Sigmoid colon (tissue), 7 donors: ENCODE data around the gene NDUFA8. TPM values are rescaled to one million over a fixed set of nuclear protein-coding genes. Genes with fewer than 3 reads are reported as not detected.

Source experiments
- DNase-seq: peaks from one replicate; pipeline ENCODE4 v3.0.0-alpha.2; 2019
- H3K27ac ChIP-seq, 4 donors: fragments of 200-600 bp; sonication (generic); one replicate each; pipeline ENCODE4 v1.5.1; 2016 to 2019; ENCODE audit warnings: mild to moderate bottlenecking in 1 of 4
- H3K27me3 ChIP-seq, 3 donors: fragments of 200-600 bp; sonication (generic); one replicate each; pipeline ENCODE4 v1.5.1; 2019; ENCODE audit warnings: mild to moderate bottlenecking in 1 of 3
- H3K36me3 ChIP-seq, 4 donors: fragments of 200-600 bp; sonication (generic); one replicate each; pipeline ENCODE4 v1.5.1; 2016 to 2019
- H3K4me1 ChIP-seq, 4 donors: fragments of 200-600 bp; sonication (generic); one replicate each; pipeline ENCODE4 v1.5.1; 2017 to 2019
- H3K4me3 ChIP-seq, 4 donors: fragments of 200-600 bp; sonication (generic); one replicate each; pipeline ENCODE4 v1.5.1; 2017 to 2019; ENCODE audit warnings: mild to moderate bottlenecking in 2 of 4, moderate library complexity in 1 of 4
- H3K9me3 ChIP-seq, 4 donors: fragments of 200-600 bp in 3 of 4; sonication (generic) in 3 of 4; one replicate each; pipeline versions ENCODE4 v1.5.1 to v1.6.1; 2013 to 2019
- EP300 ChIP-seq, 4 donors: sonication (generic); formaldehyde crosslinking; IDR thresholded peaks; one replicate each; pipeline ENCODE4 v1.6.1; 2017; ENCODE audit warnings: antibody characterized with exemption in 4 of 4
- POLR2A ChIP-seq, 2 donors: fragments of 450-650 bp; IDR thresholded peaks; one replicate each; pipeline ENCODE4 v1.6.1; 2016; ENCODE audit warnings: antibody characterized with exemption in 2 of 2, mild to moderate bottlenecking in 2 of 2, moderate library complexity in 2 of 2
- POLR2AphosphoS5 ChIP-seq, 4 donors: sonication (generic); formaldehyde crosslinking; IDR thresholded peaks; one replicate each; pipeline ENCODE4 v1.6.1; 2017; ENCODE audit warnings: antibody characterized with exemption in 4 of 4
- WGBS, 2 donors: extraction: QIAGEN DNeasy Blood & Tissue Kit; methylation state at CpG; one replicate each; pipeline ENCODE4 v1.1.7; 2013; 5-methylcytosine and 5-hydroxymethylcytosine counted together
- intact Hi-C: fragments of 100-400 bp; cut with DNase I; formaldehyde crosslinking; loops from one replicate; pipeline ENCODE4 v1.15.1; 2023
- polyA plus RNA-seq, 3 donors: library from polyadenylated mRNA; stranded (reverse); fragments of 200-250 nt; gene quantifications; one replicate each; pipeline ENCODE4 v1.2.3, GENCODE V29; 2013
- total RNA-seq, 4 donors: library from RNA; depleted of rRNA; stranded (reverse); fragments of >200 nt; gene quantifications; one replicate each; pipeline ENCODE4 v1.1.0, GENCODE V29; 2016
- TF ChIP-seq, protein P1 (sequence below), 4 experiments: fragments of 450-650 bp in 3 of 4; fragments of 200-600 bp in 1 of 4; IDR thresholded peaks; one replicate each; pipeline ENCODE4 v1.5.1; 2016 to 2019; ENCODE audit warnings: antibody characterized with exemption in 4 of 4, mild to moderate bottlenecking in 3 of 4, moderate library complexity in 2 of 4
- donor health status: healthy with polysubstance abuse.
- donor health status: Bipolar disorder and iron deficiency.
- donor health status: healthy.

The NDUFA8 gene
- total and polyA plus RNA-seq, 7 donors = 63.9 to 194 (median 92.7) TPM

- TF ChIP-seq POLR2AphosphoS5 (IDR thresholded peaks at IDR 0.05) (no peak), POLR2A (IDR thresholded peaks at IDR 0.05) (no peak), EP300 (IDR thresholded peaks at IDR 0.05) (no peak)
- TF ChIP-seq, protein P1, sequence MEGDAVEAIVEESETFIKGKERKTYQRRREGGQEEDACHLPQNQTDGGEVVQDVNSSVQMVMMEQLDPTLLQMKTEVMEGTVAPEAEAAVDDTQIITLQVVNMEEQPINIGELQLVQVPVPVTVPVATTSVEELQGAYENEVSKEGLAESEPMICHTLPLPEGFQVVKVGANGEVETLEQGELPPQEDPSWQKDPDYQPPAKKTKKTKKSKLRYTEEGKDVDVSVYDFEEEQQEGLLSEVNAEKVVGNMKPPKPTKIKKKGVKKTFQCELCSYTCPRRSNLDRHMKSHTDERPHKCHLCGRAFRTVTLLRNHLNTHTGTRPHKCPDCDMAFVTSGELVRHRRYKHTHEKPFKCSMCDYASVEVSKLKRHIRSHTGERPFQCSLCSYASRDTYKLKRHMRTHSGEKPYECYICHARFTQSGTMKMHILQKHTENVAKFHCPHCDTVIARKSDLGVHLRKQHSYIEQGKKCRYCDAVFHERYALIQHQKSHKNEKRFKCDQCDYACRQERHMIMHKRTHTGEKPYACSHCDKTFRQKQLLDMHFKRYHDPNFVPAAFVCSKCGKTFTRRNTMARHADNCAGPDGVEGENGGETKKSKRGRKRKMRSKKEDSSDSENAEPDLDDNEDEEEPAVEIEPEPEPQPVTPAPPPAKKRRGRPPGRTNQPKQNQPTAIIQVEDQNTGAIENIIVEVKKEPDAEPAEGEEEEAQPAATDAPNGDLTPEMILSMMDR (IDR thresholded peaks at IDR 0.05) = no peak
- intact Hi-C loops = no loop called here
- Histone ChIP-seq H3K4me3 (no peak overlapping the region), H3K9me3 (no peaks in the 10 kb centered on the region), H3K36me3 (peaks cover 0 to 51% (median 13%) of the 10 kb centered on the region in 4 donors), H3K4me1 (no peaks in the 10 kb centered on the region), H3K27me3 (no peaks in the 10 kb centered on the region), H3K27ac (no peak overlapping the region)
- 60 to 64% methylated on average over 2 of the region's 2 CpGs for WGBS, 2 donors
- DNase-seq = no peak
Measured at GRCh38 chr9:122179690-122180074, 20.1 kb upstream of the NDUFA8 start.

- intact Hi-C loops = no loop called here
- Histone ChIP-seq H3K36me3 (peaks cover 0 to 52% (median 16%) of the 10 kb centered on the region in 4 donors), H3K4me3 (no peak overlapping the region), H3K27me3 (no peaks in the 10 kb centered on the region), H3K4me1 (no peaks in the 10 kb centered on the region), H3K9me3 (no peaks in the 10 kb centered on the region), H3K27ac (no peak overlapping the region)
- DNase-seq = no peak
- WGBS, 2 donors = 21 to 64% methylated on average over 5 of the region's 5 CpGs
- TF ChIP-seq POLR2AphosphoS5 (IDR thresholded peaks at IDR 0.05) (no peak), POLR2A (IDR thresholded peaks at IDR 0.05) (no peak), EP300 (IDR thresholded peaks at IDR 0.05) (no peak)
- TF ChIP-seq, protein P1 (IDR thresholded peaks at IDR 0.05) = no peak
Measured at GRCh38 chr9:122179054-122179689, 19.6 kb upstream of the NDUFA8 start.

DNA sequence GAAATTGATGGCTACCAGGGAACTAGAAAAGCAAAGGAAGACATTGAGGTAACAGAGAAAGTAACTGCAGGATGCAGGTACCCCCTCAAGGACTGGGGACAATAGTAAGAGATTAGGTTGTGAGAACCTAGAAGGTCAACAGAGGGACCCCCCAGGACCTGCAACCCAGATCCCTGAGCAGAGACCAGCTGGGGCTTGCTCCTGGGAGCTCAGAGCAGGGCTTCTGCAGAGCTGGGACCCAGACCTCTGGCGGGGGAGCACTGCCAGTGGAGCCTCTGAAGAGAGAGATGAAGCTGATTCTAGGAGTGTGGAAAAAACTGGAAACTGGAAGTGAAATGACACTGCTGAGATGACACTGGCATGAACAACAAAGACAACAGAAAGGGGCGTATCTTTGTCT lies 17.3 kb upstream of the NDUFA8 start:
- 92% methylated on average over 2 of the region's 2 CpGs for WGBS, 2 donors
- peaks cover 0 to 63% (median 17%) of the 10 kb centered on the region in 4 donors for H3K36me3 ChIP-seq
- no peak for DNase-seq
- intact Hi-C loops = no loop called here
- H3K4me1 ChIP-seq = no peaks in the 10 kb centered on the region
- H3K27me3 ChIP-seq = no peaks in the 10 kb centered on the region
- no peak for TF ChIP-seq POLR2AphosphoS5 (IDR thresholded peaks at IDR 0.05)
- TF ChIP-seq, protein P1 (IDR thresholded peaks at IDR 0.05) = no peak
- no peak for TF ChIP-seq EP300 (IDR thresholded peaks at IDR 0.05)
- no peak for TF ChIP-seq POLR2A (IDR thresholded peaks at IDR 0.05)
- no peaks in the 10 kb centered on the region for H3K9me3 ChIP-seq
- no peak overlapping the region for H3K27ac ChIP-seq
- H3K4me3 ChIP-seq = no peak overlapping the region

- H3K4me3 ChIP-seq = no peak overlapping the region
- H3K27me3 ChIP-seq = no peaks in the 10 kb centered on the region
- DNase-seq = no peak
- H3K36me3 ChIP-seq = peaks cover 0 to 54% (median 12%) of the 10 kb centered on the region in 4 donors
- WGBS, 2 donors = 76 to 87% methylated on average over 3 of the region's 3 CpGs
- H3K27ac ChIP-seq = no peak overlapping the region
- H3K4me1 ChIP-seq = peaks cover 0 to 3% (median 0%) of the 10 kb centered on the region in 4 donors
- TF ChIP-seq POLR2AphosphoS5 (IDR thresholded peaks at IDR 0.05) (no peak), POLR2A (IDR thresholded peaks at IDR 0.05) (no peak), EP300 (IDR thresholded peaks at IDR 0.05) (no peak)
- TF ChIP-seq, protein P1 (IDR thresholded peaks at IDR 0.05) = no peak
- intact Hi-C loops = no loop called here
- no peaks in the 10 kb centered on the region for H3K9me3 ChIP-seq
Measured at GRCh38 chr9:122173670-122174069, 14.1 kb upstream of the NDUFA8 start.

DNA sequence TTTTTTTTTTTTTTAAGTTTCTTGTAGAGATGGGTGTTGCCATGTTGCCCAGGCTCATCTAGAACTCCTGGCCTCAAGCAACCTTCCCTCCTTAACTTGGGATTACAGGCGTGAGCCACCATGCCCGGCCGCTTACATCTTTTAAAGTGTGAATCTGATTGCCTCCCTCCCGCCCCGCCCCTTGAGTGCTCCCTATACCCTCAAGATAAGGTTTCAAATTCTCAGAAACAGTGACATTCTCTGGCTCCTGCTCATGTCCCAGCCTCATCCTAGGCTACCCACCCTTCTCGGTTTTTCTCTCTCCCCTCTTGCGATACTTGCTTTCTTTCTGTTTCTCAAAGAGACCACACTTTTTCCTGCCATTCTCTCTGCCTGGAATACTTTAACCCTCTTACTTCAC lies 12.6 kb upstream of the NDUFA8 start:
- Histone ChIP-seq H3K4me3 (no peak overlapping the region), H3K27ac (no peak overlapping the region), H3K36me3 (peaks cover 0 to 44% (median 10%) of the 10 kb centered on the region in 4 donors), H3K9me3 (no peaks in the 10 kb centered on the region), H3K4me1 (peaks cover 0 to 3% (median 0%) of the 10 kb centered on the region in 4 donors), H3K27me3 (no peaks in the 10 kb centered on the region)
- TF ChIP-seq, protein P1 (IDR thresholded peaks at IDR 0.05) = no peak
- no peak for TF ChIP-seq POLR2AphosphoS5 (IDR thresholded peaks at IDR 0.05)
- no peak for TF ChIP-seq POLR2A (IDR thresholded peaks at IDR 0.05)
- TF ChIP-seq EP300 (IDR thresholded peaks at IDR 0.05) = no peak
- 91 to 93% methylated on average over 7 of the region's 7 CpGs for WGBS, 2 donors
- intact Hi-C loops = no loop called here
- DNase-seq = no peak
